HG03521 (cell line): ENCODE measurements around the gene BLVRB.
A peak's percentile ranks its signal among the peaks of the same experiment; 100 is the strongest.
"Not testable (repeated sequence)": the region's sequence is repeated elsewhere in the genome, so short reads cannot be mapped to it uniquely, and the experiment has no call there.

Experiments used
- ATAC-seq: cut with Tn5 transposase; IDR thresholded peaks from one replicate; pipeline ENCODE4 v1.9.1; 2021; ENCODE audit warnings: mild to moderate bottlenecking, moderate library complexity; ENCODE audit not compliant: unreplicated experiment

BLVRB gene

GRCh38 chr19:40489882-40490230 is 24.3 kb upstream of the BLVRB start:
- no peak for ATAC-seq

GRCh38 chr19:40486017-40486416 is 20.5 kb upstream of the BLVRB start:
- ATAC-seq = no peak

DNA sequence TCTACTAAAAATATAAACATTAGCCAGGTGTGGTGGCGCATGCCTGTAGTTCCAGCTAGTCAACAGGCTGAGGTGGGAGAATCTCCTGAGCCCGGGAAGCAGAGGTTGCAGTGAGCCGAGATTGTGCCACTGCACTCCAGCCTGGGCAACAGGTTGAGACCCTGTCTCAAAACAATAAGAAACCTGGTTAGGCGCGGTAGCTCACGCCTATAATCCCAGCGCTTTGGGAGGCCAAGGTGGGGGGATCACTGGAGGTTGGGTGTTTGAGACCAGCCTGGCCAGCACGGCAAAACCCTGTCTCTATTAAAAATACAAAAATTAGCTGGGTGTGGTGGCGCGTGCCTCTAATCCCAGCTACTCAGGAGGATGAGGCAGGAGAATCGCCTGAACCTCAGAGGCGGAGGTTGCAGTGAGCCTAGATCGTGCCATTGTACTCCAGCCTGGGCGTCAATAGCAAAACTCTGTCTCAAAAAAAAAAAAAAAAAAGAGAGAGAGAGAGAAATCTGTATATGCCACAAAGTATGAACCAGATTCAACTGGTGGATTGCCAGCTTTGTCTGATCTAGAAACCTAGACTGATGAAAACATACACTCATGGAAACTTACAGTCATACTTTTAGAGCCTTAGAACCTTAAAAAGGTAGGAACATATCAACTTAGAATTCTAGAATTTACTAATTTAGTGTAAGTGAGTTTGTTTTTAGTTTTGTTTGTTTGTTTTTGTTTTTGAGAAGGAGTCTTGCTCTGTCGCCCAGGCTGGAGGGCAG is 10.5 kb upstream of the BLVRB start:
- ATAC-seq = not testable (repeated sequence)

DNA sequence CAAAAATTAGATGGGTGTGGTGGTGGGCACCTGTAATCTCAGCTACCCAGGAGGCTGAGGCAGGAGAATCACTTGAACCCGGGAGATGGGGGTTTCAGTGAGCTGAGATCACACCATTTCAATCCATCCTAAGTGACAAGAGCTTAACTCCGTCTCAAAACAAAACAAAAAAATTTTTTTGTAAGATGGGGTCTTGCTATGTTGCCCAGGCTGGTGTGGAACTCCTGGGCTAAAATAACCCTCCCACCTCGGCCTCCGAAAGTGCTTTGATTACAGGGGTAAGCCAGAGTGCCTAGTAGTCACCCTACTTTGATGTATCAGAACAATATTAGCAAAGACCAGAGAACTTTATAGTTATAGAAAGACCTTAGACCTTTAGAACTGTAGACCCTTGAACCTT is 9.2 kb upstream of the BLVRB start:
- ATAC-seq = no peak

DNA sequence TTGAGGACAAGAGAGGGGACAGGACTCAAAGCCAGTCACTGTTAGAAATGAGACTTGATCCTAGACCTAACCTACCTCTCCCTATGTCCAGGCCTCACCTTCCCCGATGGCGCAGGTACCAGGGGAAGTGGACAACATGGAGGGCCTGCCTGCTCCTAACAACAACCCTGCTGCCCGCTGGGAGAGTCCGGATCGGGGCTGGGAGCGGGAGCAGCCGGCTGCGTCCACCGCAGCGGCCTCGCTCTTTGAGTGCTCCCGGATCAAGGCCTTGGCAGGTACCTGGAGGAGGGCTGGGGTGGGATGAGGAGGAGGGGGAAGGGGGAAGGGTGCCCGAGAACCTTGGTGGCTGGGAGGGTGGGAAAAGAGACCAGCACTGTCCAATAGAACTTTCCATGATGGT is 7.0 kb upstream of the BLVRB start:
- ATAC-seq = no peak

DNA sequence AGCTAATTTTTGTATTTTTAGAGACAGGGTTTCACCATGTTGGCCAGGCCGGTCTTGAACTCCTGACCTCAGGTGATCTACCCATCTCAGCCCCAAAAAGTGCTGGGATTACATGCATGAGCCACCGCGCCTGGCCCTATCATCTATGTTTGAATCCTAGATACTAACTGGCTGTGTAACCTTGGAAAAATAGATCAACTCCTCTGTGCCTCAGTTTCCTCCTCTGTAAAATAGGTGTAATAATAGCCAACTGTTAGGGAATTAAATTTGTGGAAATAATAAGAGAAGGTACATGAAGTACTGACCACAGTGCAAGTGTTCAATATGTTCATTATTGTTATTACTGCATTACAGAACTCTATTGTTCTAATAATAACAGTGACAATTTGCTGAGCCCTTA is 5.6 kb upstream of the BLVRB start:
- ATAC-seq = no peak

DNA sequence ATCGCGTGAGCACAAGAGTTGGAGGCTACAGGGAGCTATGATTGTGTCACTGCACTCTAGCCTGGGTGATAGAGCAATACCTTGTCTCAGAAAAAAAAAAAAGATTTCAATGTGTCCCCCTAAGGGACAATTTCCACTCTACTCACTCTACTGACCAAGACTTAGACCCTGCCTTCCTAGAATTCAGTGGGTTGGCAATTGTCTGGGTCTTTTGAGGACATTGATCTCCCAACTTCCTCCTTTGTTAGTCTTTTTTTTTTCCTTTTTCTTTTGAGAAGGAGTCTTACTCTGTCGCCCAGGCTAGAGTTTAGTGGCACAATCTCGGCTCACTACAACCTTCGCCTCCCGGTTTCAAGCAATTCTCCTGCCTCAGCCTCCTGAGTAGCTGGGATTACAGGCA is 3.5 kb upstream of the BLVRB start:
- ATAC-seq = no peak

GRCh38 chr19:40466985-40467734 is 1.6 kb upstream of the BLVRB start, which contains the start of gene SPTBN4:
SPTBN4 (plus strand) TSS chr19:40467001; CDS start chr19:40472622, 5,621 bp downstream.
- ATAC-seq = no peak

- peak; percentile 21 for ATAC-seq
Observed at GRCh38 chr19:40466219-40466984, 857 bp upstream of the BLVRB start.

DNA sequence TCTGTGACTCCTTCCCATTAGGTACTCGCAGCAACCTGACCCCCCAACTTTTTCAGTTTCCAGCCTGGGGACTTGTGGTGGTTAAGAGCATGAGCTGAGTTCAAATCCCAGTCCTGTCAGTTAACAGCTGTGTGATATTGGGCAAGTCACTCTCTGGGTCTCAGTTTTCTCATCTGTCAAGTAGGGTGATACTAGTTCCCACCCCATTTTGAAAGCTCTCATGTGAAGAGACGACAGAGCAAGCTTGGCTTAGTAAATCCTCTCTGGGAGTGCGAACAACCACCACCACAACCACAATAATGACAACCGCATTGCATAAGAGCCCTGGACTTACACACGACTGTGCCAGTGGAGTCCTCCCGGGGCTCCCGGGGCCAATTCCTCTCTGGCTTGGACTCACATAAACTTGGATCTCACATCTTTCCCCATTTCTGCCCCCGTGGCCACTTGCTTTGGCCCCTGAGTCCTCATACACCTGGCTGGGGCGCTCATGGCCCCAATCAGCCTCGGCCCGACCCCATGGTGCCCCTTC is 454 bp downstream of the BLVRB start:
- ATAC-seq = no peak

GRCh38 chr19:40464059-40465024 is 1.2 kb downstream of the BLVRB start:
- no peak for ATAC-seq

- not testable (repeated sequence) for ATAC-seq
Observed at GRCh38 chr19:40463587-40464037, 1.9 kb downstream of the BLVRB start.

- no peak for ATAC-seq
Observed at GRCh38 chr19:40461669-40462221, 3.8 kb downstream of the BLVRB start.

GRCh38 chr19:40460185-40460584 is 5.4 kb downstream of the BLVRB start:
- no peak for ATAC-seq

- ATAC-seq = no peak
Observed at GRCh38 chr19:40458597-40458974, 7.0 kb downstream of the BLVRB start.

GRCh38 chr19:40457953-40458596 is 7.5 kb downstream of the BLVRB start:
- ATAC-seq = no peak

GRCh38 chr19:40457048-40457447 is 8.5 kb downstream of the BLVRB start:
- ATAC-seq = no peak

- ATAC-seq = not testable (repeated sequence)
Observed at GRCh38 chr19:40453943-40454342, 11.6 kb downstream of the BLVRB start.

- ATAC-seq = no peak
Observed at GRCh38 chr19:40453151-40453735, 12.3 kb downstream of the BLVRB start.
